ENCODE measurements around the gene ACOXL.
A peak's percentile ranks its signal among the peaks of the same experiment; 100 is the strongest.

DNA sequence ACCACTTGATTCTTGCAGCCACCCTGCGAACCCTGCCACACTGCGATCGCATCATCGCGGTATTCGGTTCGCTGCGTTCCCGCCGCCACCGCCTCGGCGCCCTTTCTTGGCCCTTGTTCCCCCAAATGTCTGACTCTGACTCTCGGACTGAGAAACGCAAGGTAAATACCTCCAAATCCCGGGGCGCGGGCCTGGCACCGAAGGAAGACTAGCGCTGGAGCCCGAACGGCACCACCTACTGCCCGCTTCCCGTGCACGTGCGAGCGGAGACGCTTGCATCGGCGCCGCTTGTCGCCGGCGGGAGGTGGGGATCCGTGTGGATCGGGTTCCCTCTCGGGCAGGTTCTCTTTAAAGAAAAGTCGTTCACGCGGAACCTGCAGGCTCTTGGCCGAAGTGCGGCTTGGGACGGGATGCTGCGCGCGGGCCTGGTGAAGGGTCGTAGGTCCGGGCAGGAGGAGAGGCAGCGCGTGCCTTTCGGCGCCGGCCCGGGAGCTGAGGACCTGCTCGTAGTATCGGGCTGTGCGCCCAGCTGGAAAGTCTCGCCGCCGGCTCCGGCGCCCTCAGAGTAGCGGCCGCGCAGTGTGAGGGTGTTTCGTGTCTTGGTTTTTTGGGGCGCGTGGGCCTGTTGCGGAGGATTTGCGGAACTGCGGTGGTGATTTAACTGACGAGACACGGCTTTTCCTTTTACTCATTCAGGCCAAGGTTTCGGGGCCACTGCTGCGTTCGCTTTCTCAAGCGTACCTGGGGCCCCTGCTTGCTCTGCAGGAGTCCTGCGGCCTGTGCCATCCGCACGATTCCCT lies 388.9 kb downstream of the ACOXL start:
- TF ChIP-seq POLR2A (IDR thresholded peaks at IDR 0.05; ENCODE audit: low read length) (peak; percentile 61), GATA1 (IDR thresholded peaks at IDR 0.05; ENCODE audit: low read depth, low read length) (no peak)

Measured in erythroblast (primary cell).